ENCODE measurements around the gene ERBB3.
A peak's percentile ranks its signal among the peaks of the same experiment; 100 is the strongest.

ERBB3 gene

DNA sequence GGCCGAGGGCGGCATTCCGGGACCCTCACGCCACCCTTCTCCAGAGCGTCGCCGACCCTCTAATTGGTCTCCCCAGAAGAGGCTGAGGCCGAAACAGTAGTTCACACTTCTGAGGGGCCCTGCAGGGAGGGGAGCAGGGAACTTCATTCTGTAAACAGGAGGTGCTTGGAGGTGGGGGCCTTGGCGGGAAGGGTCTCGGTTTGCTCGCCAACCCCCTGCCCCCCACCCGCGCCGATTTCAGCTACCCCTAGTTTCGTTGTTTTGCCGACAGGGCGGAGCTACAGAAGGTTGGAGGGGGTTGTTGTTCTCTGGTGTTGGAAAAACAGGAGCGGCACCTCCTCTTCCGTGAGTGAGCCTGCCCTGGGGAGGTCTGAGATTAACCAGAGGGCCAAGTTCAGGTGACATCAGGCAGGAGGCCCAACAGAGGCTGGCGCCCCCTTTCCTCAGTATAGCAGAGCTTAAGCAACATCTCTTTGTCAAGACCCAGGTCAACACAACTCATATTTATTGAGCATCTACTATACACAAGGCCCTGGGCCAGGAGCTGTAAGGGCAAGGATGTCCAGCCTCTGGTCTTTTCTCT, 682 bp downstream of the ERBB3 start:
- no peak for DNase-seq (ENCODE audit: low read depth)

DNA sequence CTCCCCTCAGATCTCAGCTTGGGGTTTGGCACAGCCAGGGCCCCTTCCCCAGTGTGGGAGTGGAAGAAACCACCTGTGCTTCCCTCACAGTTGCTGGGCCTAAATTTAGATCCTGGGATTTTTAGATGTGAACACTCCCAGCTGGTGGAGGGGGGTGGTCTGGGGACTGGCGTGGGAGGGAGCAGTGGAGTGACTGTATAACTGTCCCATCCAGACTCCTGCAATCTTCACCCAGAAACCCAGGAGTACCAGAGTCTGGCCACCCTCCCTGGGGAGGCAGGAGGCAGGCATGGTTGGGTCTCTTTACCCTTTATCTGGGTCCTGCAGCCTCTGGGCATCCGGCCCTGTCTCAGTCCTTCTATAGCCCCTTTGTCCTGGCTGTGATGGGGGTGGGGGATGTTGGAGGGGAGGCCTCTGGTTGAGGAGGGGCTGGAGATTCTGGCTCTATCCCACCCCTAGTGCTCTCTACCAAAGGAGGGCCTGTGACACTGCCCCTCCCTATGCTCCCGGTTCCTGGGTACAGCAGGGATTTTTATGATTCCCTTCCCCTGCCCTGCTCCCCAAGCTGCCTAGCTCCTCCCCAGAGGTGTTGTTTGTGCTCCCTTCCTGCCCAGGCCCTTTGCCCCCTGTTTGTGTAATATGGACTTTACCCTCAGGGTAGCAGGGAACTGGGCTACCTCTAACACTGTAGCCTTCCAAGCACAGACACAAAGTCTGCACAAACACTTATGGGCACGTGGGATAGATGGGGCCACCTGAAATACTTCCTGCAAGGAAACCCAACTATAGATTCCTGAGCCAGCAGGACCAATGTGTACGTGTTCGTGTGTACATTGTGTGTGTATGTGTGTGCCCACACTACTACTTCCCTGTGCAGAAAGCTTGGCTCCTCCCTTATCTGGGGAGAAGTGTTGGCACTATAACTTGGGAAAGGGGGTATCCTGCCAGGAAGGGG, 1.7 kb downstream of the ERBB3 start:
- DNase-seq (ENCODE audit: low read depth) = no peak

DNA sequence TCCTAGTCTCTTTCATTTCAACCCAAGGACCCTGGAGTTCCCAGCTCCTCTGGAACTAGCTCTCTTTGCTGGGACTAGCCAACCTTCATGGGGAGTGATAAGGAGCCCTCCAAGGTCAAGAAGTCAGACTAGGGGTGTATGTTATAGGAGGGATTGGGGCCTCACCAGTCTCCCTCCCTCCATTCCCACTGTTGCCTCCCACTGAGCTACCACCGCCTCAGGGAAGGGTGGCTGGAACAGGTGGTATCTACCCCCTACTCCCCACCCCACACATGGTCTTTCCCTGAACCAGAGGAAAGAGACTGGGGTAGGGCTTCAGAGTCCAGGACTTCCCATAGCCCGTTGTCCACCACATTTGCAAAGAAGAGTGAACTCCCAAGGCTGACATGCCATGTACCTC, 2.4 kb downstream of the ERBB3 start:
- DNase-seq (ENCODE audit: low read depth) = no peak

DNA sequence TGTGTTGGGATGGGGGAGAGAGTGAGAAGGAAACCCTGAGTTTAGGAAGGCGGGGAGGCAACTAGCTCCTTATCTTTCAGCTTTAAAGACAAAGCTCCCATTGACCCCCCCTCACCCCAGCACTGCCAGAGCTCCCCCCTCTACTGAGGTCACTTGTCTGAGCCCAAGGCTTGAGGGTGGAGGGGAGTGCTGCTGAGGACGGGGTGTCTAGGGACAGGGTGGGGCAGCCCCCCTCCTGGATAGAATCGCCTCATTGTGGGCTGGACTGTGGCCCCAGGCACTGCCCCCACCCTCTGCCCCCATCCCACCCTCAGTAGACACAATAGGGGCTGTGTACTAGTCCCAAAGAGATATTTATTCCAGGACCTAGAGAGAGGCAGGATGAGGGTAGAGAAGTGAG, 3.0 kb downstream of the ERBB3 start:
- no peak for DNase-seq (ENCODE audit: low read depth)

DNA sequence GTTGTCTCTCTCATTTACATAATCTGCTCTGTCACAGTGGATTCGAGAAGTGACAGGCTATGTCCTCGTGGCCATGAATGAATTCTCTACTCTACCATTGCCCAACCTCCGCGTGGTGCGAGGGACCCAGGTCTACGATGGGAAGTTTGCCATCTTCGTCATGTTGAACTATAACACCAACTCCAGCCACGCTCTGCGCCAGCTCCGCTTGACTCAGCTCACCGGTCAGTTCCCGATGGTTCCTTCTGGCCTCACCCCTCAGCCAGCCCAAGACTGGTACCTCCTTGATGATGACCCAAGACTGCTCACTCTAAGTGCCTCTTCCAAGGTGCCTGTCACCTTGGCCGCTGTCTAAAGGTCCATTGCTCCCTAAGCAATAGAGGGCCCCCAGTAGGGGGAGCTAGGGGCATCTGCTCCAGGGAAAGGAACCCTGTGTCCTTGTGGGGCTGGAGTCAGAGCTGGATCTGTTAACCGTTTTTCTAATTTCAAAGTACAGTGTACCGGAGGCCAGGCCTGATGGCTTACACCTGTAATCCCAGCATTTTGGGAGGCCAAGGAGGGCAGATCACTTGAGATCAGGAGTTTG, 5.1 kb downstream of the ERBB3 start:
- no peak for DNase-seq (ENCODE audit: low read depth)

DNA sequence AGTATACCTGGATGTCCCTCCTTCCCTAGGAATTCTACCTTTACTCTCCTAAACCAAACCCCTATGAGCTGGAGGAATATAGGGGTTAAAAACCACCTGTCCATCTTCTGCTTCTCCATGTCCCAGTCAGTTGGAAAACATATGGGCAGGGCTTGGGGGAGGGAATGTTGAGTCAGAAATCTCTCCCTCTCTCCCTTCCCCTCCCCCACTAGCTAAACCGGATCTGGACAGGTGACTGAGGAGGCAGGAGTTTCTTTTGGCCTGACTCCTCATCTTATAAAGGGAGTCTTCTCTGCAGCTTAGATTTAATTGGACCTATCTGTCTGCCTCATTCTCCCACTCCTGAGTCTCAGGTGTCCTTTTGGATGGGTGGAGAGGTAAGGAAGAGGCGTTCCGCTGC, 6.1 kb downstream of the ERBB3 start:
- DNase-seq (ENCODE audit: low read depth) = no peak

DNA sequence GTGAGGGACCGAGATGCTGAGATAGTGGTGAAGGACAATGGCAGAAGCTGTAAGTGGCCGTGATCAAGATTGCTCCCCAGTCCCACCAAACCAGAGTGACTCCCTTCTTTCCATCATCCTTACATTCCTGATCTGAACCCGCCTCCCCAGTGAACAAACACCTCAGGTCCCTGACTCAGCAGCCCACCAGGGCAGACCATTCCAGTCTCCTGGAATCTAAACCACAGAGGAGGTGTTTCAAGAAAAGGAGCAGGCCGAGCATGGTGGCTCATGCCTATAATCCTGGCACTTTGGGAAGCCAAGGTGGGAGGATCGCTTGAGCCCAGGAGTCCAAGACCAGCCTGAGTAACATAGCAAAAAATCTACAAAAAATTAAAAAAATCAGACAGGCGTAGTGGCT, 6.6 kb downstream of the ERBB3 start:
- DNase-seq (ENCODE audit: low read depth) = no peak

DNA sequence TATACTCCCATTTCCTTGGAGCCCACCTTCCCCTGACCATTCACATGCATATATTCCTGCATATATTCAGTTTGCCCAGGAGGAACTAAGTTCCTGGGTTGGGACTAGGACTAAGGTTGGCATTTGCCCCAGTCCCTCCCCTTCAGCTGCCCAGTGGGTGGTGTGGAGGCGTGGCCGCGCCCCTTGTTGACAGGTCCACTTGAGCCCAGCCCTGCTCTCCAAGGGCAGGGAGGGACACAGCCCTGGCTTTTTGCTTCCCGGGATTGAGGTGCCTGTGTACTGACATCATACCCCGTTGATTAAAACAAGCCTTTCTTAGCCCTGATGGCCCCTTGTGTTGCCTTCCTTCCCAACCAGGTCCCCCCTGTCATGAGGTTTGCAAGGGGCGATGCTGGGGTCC, 7.3 kb downstream of the ERBB3 start:
- no peak for DNase-seq (ENCODE audit: low read depth)

DNA sequence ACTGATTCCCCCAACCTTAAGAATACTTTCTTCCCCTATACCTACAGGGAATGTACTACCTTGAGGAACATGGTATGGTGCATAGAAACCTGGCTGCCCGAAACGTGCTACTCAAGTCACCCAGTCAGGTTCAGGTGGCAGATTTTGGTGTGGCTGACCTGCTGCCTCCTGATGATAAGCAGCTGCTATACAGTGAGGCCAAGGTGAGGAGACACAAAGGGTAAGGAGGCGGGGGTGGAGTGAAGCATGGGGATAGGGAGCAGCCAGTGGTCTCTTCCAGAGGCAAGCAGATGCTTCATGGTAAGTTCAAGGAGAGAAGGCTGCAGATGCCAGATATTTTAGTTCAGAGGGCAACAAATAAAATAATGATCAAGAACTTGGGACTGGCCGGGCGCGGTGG, 17.8 kb downstream of the ERBB3 start:
- no peak for DNase-seq (ENCODE audit: low read depth)

DNA sequence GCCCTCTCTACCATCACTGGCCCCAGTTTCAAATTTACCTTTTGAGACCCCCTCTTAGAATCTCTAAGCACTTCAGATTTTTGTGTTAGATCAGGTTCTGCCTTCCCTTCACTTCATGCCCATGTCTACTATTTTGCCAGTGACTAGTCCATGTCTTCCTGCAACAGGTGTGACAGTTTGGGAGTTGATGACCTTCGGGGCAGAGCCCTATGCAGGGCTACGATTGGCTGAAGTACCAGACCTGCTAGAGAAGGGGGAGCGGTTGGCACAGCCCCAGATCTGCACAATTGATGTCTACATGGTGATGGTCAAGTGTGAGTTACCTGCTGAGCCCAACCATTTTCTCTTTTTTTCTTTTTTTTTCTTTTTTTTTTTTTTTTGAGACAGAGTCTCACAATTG, 18.6 kb downstream of the ERBB3 start:
- DNase-seq (ENCODE audit: low read depth) = no peak

DNA sequence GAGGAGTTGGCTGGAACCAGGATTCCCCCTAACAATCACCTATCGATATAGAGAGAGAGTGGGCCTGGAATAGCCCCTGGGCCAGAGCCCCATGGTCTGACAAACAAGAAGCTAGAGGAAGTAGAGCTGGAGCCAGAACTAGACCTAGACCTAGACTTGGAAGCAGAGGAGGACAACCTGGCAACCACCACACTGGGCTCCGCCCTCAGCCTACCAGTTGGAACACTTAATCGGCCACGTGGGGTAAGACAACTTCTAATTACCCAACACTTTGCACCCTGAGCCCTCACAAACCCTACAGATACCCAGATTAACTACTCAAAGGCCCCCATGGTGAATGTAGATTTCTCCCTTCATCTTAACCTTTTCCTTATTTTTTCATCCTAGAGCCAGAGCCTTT, 19.8 kb downstream of the ERBB3 start:
- no peak for DNase-seq (ENCODE audit: low read depth)

DNA sequence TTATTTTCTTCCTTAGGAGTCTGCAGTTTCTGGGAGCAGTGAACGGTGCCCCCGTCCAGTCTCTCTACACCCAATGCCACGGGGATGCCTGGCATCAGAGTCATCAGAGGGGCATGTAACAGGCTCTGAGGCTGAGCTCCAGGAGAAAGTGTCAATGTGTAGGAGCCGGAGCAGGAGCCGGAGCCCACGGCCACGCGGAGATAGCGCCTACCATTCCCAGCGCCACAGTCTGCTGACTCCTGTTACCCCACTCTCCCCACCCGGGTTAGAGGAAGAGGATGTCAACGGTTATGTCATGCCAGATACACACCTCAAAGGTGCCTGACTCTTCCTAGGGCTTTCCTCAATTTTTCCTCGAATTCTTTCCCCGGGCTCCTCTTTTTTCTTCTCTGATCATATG, 21.1 kb downstream of the ERBB3 start:
- no peak for DNase-seq (ENCODE audit: low read depth)

DNA sequence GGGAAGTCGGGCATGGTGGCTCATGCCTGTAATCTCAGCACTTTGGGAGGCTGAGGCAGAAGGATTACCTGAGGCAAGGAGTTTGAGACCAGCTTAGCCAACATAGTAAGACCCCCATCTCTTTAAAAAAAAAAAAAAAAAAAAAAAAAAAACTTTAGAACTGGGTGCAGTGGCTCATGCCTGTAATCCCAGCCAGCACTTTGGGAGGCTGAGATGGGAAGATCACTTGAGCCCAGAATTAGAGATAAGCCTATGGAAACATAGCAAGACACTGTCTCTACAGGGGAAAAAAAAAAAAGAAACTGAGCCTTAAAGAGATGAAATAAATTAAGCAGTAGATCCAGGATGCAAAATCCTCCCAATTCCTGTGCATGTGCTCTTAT, 22.7 kb downstream of the ERBB3 start:
- no peak for DNase-seq (ENCODE audit: low read depth)

DNA sequence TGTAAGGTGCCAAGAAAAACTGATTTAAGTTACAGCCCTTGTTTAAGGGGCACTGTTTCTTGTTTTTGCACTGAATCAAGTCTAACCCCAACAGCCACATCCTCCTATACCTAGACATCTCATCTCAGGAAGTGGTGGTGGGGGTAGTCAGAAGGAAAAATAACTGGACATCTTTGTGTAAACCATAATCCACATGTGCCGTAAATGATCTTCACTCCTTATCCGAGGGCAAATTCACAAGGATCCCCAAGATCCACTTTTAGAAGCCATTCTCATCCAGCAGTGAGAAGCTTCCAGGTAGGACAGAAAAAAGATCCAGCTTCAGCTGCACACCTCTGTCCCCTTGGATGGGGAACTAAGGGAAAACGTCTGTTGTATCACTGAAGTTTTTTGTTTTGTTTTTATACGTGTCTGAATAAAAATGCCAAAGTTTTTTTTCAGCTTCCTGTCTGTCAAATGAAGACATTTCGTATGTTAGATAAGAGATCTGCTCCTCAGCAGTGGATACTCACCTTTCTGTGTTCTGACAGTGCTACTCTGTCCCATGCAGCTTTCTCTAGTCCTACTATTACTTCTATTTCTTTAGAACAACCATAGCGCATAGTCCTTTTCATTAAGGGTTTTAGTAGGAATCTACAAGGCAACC, 23.2 kb downstream of the ERBB3 start:
- no peak for DNase-seq (ENCODE audit: low read depth)

DNA sequence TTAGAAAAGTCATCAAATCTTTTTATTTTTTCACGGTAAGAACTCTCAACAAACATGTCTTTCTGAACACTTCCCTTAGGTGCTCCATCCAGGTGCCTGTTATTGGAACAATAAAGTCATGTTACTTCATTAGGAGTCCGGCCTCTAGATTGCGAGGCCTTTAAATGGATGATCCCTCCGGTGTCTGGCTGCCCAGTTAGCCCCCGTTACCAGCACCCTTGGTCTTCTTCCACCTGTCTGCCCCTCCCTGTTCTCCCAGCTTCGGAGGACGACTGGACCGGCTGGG, 23.8 kb downstream of the ERBB3 start:
- DNase-seq (ENCODE audit: low read depth) = no peak

DNA sequence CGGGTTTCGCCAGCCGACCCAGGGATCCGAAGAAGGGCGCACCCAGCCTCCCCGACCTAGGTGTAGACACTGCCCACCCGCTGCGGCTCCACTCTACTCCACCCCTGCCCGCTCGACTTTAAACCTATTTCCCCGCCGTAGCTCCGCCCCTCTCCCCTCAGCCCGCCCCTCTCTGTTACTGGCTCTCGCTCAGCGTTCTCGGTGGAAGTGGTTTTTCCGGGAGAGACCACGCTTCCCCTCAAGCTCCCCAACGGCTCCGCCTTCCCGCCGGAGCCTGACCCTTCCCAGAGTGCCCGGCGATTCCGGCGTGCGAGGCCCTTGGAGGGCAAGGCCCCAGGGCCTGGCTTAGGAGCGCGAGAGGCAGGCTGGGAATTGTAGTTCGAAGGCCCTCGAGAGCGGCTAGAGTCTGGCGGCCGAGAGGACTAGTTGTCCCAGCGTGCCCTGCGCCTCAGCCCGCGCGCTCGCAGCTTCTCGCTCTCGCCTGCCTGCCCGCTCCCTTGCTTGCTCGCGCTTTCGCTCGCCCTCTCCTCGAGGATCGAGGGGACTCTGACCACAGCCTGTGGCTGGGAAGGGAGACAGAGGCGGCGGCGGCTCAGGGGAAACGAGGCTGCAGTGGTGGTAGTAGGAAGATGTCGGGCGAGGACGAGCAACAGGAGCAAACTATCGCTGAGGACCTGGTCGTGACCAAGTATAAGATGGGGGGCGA, 24.3 kb downstream of the ERBB3 start, which contains the start of gene PA2G4:
TSS of gene PA2G4 (plus strand) at position 451 of the 706 bp plus-strand sequence. CDS start at position 630, 179 bp downstream.
- peak; percentile 97 for DNase-seq (ENCODE audit: low read depth)

DNA sequence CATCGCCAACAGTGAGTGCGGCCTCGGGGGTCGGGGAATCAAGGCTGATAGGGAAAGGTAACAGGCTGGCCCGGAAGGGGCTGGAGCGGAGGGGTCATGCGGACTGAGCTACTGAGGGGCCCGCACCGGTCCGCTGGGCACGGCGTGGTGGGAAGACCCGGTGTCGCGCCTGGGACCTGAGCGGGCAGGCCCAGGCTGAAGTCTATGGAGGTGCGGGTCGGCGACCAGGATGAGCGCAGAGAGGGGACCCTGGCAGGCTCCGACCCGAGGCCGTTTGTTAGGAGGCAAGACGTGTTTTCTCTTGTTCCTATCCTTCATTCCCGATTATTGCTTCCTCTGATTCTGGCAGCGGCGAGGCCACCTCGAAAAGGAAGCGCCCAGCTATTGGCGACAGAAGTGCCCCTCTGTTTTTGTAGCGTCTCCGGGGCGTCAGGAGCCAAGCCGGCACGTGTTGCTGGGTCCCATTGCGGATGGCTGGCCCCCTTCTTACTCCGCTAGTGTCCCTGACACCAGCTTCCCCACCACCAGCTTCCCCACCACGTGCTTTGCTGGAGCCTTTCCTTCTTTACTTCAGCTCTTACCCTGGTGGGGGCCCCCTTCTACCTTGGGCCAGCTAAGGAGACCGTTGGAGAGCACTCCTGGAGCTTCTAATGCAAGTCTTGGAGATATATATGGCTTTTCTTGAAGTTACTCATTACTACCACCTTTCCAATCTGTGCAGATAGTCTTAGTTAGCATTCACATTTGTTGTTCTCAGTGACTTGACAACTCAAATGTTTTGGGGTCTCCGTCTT, 25.0 kb downstream of the ERBB3 start:
- DNase-seq (ENCODE audit: low read depth) = no peak

DNA sequence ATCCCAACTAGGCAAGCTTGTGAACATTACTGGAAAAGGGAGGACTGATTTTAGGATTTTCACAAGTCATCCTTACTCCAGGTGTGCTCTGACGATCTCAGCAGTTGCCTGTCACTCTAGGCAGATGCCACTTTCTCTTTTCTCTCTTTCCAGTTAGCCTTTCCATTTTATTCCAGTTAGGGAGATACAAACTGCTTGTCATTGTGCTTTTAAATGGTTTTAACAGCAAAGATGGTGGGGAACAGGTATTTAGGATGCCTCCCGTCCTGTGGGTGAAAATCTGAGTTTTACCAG, 25.6 kb downstream of the ERBB3 start:
- DNase-seq (ENCODE audit: low read depth) = no peak

DNA sequence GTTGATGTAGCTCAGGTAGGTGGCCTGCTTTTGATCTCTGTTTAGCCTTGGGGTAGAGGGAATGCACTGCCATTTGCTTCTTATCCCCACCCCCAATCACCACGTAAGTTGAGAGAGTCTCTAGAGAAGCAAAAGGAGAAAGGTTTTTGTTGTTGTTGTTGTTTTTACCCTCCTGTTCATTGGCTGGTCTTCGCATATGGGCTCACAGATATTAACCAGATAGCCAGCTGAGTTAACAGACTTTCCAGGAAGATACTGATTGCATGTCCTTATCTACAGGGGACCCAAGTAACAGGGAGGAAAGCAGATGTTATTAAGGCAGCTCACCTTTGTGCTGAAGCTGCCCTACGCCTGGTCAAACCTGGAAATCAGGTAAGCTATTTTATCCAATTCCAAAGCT, 27.3 kb downstream of the ERBB3 start:
- no peak for DNase-seq (ENCODE audit: low read depth)

DNA sequence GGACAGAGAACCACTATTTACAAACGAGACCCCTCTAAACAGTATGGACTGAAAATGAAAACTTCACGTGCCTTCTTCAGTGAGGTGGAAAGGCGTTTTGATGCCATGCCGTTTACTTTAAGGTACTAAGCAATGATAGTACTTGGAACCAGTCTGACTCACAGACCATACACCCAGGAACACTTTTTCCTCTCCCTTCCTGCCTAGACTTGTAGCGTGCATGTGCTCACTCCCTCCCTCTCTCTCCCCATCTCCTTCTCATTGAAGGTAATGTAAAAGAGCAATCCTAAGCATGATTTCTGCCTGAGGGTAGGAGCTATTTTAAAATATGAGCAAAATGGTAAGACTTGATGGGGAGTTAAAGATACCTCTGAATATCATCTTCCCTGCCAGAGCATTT, 30.6 kb downstream of the ERBB3 start:
- DNase-seq (ENCODE audit: low read depth) = no peak

DNA sequence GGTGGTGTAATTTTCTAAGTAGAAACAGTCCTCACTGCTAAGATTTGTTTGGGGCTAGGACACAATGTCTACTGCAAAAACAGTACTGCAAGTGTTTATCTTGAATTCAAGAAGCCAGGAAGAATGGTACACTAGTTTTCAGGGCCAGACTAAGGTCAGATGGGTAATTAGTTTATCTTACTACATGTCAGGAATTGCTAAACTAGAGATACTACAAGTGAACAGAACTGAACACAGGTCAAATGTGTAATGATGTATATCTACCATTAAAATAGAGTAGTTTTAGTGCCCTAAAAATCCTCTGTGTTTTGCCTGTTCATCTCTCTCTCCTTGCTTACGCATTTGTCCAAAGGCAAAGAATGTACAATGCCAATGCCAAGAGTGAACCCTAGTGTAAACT, 34.1 kb downstream of the ERBB3 start:
- DNase-seq (ENCODE audit: low read depth) = no peak

DNA sequence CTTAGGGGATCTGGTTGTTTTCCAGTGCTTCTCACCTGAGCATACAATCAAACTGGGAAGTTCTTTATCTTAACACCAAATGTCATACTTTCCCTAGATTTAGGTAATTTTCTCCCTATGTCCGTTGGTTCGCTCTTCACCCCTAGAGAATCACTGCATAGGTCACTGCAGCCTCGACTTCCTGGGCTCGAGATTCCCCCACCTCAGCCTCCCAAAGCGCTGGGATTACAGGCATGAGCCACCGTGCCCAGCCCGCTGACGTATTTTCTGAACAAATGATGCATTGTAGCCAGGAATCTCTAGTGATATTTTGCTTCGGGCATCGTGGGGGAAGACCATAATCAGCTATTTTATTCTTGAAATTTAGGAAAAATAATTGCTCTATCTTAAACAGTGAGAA, 35.4 kb downstream of the ERBB3 start:
- DNase-seq (ENCODE audit: low read depth) = no peak

Measured in stimulated activated CD8-positive, alpha-beta memory T cell treated with anti-CD3 and anti-CD28 coated beads, Interleukin-15, amount 100 ng/mL, for 1 hour (primary cell).